ENCODE data around the gene RAB5IF.
"Not testable (repeated sequence)": the region's sequence is repeated elsewhere in the genome, so short reads cannot be mapped to it uniquely, and the experiment has no call there.

The RAB5IF gene

DNA sequence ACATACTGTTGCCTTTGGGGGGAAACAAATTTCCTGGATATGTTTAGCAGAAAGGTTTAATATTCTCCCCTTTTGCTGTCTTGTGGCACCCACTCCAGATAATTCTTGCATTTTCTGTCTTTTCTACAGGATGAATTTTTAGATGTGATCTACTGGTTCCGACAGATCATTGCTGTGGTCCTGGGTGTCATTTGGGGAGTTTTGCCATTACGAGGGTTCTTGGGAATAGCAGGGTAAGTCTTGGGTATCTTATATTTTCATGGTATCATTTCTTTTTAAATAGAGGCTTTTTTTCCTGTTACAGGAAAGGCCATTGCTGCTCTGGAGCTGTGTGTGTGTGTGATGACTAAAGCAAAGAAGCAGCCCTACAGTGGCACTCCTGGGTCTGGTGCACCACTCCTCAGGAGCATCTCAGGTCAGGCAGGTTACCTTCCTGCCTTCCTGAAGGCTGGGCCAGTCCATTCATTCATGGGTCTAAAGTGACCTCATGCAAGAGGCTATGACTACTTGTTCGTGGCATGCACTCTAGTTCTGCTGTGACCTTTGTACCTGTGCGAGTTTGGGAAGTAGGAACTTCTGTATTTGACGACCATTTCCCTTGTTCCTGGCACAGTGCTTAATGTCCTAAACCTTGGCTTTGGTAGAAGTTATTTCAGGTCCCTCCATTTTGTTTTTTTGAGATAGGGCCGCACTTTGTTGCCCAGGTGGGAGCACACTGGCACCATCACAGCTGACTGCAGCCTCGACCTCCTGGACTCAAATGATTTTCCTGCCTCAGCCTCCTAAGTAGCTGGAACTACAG lies 2.2 kb downstream of the RAB5IF start:
- no peak overlapping the region for H3K27ac ChIP-seq (ENCODE audit: low read depth, low read length, severe bottlenecking)
- H3K9me3 ChIP-seq (ENCODE audit: control insufficient read depth, low read length) = no peaks in the 10 kb centered on the region
- peaks cover 8% of the 10 kb centered on the region for H3K4me1 ChIP-seq (ENCODE audit: control insufficient read depth, insufficient read depth, low read length, poor library complexity, severe bottlenecking)
- no peak overlapping the region for H3K4me3 ChIP-seq (ENCODE audit: extremely low read depth, insufficient read depth, low read length, poor library complexity, severe bottlenecking)
- 95 to 100% methylated on average over 5 to 6 of the region's 7 CpGs for WGBS, 2 experiments (ENCODE audit: insufficient coverage in 2 of 2)
- H3K36me3 ChIP-seq (ENCODE audit: control insufficient read depth, insufficient read depth, low read length) = peaks cover 53% of the 10 kb centered on the region

GRCh38 chr20:36608388-36608728 lies 2.8 kb downstream of the RAB5IF start:
- 94 to 95% methylated on average over 5 to 6 of the region's 6 CpGs for WGBS, 2 experiments (ENCODE audit: insufficient coverage in 2 of 2)
- not testable (repeated sequence) for H3K27ac ChIP-seq (ENCODE audit: low read depth, low read length, severe bottlenecking); H3K9me3 ChIP-seq (ENCODE audit: control insufficient read depth, low read length); H3K4me1 ChIP-seq (ENCODE audit: control insufficient read depth, insufficient read depth, low read length, poor library complexity, severe bottlenecking); H3K4me3 ChIP-seq (ENCODE audit: extremely low read depth, insufficient read depth, low read length, poor library complexity, severe bottlenecking)
- H3K36me3 ChIP-seq (ENCODE audit: control insufficient read depth, insufficient read depth, low read length) = peaks cover 56% of the 10 kb centered on the region

DNA sequence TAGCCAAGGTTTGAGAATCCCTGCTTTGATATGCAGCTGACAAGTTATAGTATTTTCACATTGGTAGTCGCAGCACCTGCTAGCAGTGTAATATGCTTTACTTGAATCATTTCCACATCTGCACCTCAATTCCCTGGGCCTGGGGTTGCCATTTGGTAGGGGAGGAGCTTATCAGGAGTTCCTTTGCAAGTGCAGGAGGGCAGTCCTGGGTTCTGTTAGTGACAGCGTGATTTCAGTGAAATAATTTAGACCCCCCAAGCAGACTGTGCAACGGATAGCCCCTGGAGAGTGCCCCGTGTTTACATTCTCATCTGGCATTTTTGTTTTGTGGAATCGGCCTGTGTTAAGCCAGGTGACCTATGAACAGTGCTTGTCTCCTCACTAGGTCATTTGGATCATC lies 6.0 kb downstream of the RAB5IF start:
- peaks cover 5% of the 10 kb centered on the region for H3K4me1 ChIP-seq (ENCODE audit: control insufficient read depth, insufficient read depth, low read length, poor library complexity, severe bottlenecking)
- H3K9me3 ChIP-seq (ENCODE audit: control insufficient read depth, low read length) = no peaks in the 10 kb centered on the region
- H3K36me3 ChIP-seq (ENCODE audit: control insufficient read depth, insufficient read depth, low read length) = peaks cover 75% of the 10 kb centered on the region
- WGBS, 2 experiments (ENCODE audit: insufficient coverage in 2 of 2) = 98 to 100% methylated on average over 4 of the region's 5 CpGs
- no peak overlapping the region for H3K4me3 ChIP-seq (ENCODE audit: extremely low read depth, insufficient read depth, low read length, poor library complexity, severe bottlenecking)
- H3K27ac ChIP-seq (ENCODE audit: low read depth, low read length, severe bottlenecking) = no peak overlapping the region

- Histone ChIP-seq H3K4me1 (ENCODE audit: control insufficient read depth, insufficient read depth, low read length, poor library complexity, severe bottlenecking) (no peaks in the 10 kb centered on the region), H3K36me3 (ENCODE audit: control insufficient read depth, insufficient read depth, low read length) (peaks cover 59% of the 10 kb centered on the region), H3K27ac (ENCODE audit: low read depth, low read length, severe bottlenecking) (no peak overlapping the region), H3K9me3 (ENCODE audit: control insufficient read depth, low read length) (no peaks in the 10 kb centered on the region), H3K4me3 (ENCODE audit: extremely low read depth, insufficient read depth, low read length, poor library complexity, severe bottlenecking) (no peak overlapping the region)
- 94 to 100% methylated on average over 3 of the region's 3 CpGs for WGBS, 2 experiments (ENCODE audit: insufficient coverage in 2 of 2)
Observed at GRCh38 chr20:36613974-36614373, 8.4 kb downstream of the RAB5IF start.

GRCh38 chr20:36614781-36615557 lies 9.4 kb downstream of the RAB5IF start:
- Histone ChIP-seq H3K9me3 (ENCODE audit: control insufficient read depth, low read length) (no peaks in the 10 kb centered on the region), H3K4me3 (ENCODE audit: extremely low read depth, insufficient read depth, low read length, poor library complexity, severe bottlenecking) (no peak overlapping the region), H3K4me1 (ENCODE audit: control insufficient read depth, insufficient read depth, low read length, poor library complexity, severe bottlenecking) (no peaks in the 10 kb centered on the region), H3K27ac (ENCODE audit: low read depth, low read length, severe bottlenecking) (no peak overlapping the region), H3K36me3 (ENCODE audit: control insufficient read depth, insufficient read depth, low read length) (peaks cover 50% of the 10 kb centered on the region)
- WGBS, 2 experiments (ENCODE audit: insufficient coverage in 2 of 2) = 96 to 98% methylated on average over 10 to 13 of the region's 14 CpGs

DNA sequence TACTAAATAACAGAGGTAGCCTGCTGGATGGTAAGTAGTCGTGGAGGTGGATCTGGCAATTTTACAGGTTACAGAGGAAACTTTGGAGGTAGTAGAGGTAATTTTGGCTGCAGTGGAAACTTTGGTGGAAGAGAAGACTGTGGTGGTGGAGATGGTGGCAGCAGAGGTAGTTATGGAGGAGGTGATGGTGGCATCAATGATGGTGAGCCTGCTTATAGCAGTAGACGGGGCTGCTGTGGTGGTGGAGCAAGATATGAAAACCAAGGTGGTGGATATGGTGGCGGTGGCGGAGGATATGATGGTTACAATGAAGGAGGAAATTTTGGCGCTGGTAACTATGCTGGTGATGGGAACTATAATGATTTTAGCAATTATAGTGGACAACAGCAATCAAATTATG lies 15.3 kb downstream of the RAB5IF start:
- Histone ChIP-seq H3K27ac (ENCODE audit: low read depth, low read length, severe bottlenecking) (no peak overlapping the region), H3K36me3 (ENCODE audit: control insufficient read depth, insufficient read depth, low read length) (no peaks in the 10 kb centered on the region), H3K4me1 (ENCODE audit: control insufficient read depth, insufficient read depth, low read length, poor library complexity, severe bottlenecking) (no peaks in the 10 kb centered on the region), H3K9me3 (ENCODE audit: control insufficient read depth, low read length) (no peaks in the 10 kb centered on the region), H3K4me3 (ENCODE audit: extremely low read depth, insufficient read depth, low read length, poor library complexity, severe bottlenecking) (no peak overlapping the region)
- 93 to 99% methylated on average over 5 of the region's 5 CpGs for WGBS, 2 experiments (ENCODE audit: insufficient coverage in 2 of 2)

- Histone ChIP-seq H3K36me3 (ENCODE audit: control insufficient read depth, insufficient read depth, low read length) (no peaks in the 10 kb centered on the region), H3K9me3 (ENCODE audit: control insufficient read depth, low read length) (no peaks in the 10 kb centered on the region), H3K4me3 (ENCODE audit: extremely low read depth, insufficient read depth, low read length, poor library complexity, severe bottlenecking) (no peak overlapping the region), H3K4me1 (ENCODE audit: control insufficient read depth, insufficient read depth, low read length, poor library complexity, severe bottlenecking) (no peaks in the 10 kb centered on the region), H3K27ac (ENCODE audit: low read depth, low read length, severe bottlenecking) (no peak overlapping the region)
- 71 to 80% methylated on average over 1 of the region's 2 CpGs for WGBS, 2 experiments (ENCODE audit: insufficient coverage in 2 of 2)
Observed at GRCh38 chr20:36623444-36623843, 17.9 kb downstream of the RAB5IF start.

DNA sequence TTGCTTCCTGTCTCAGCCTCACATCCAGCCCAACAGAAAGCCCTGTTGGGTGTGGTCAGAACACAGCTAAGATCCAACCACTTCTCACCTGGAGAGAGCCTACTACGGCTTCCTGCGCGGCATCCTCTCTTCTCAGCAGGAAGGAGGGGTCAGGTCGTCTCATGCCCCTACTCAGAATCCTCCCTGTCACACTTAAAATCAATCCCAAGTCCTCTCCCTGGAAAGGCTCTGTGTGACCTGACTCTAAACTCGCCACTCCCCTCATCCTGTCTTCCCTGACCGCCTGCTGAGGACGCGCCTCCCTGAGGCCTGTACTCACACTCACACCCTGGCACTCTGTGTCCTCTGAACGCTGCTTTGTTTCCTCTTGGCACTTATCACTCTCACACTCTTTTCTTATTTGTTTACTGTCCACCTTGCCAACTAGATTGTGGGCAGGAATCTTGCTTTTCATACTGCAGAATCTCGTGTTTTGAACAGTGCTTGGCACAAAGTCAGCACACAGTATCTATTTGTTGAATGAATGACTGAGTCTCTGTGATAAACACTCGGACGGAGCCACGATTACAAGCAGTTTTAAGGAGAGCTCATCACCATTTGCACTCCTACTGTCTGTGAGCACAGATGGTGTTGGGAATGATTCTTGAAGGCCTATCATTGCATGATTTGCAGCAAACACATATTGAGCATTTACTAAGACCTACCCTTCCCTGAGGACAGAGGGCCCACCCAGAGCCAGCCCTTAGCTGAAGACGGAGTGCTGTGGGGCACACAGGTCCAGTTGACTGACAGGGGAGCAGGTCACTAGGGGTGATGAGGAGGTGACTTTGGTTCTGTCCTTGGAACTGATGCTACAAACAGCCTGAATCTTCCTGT lies 18.7 kb downstream of the RAB5IF start:
- Histone ChIP-seq H3K9me3 (ENCODE audit: control insufficient read depth, low read length) (no peaks in the 10 kb centered on the region), H3K27ac (ENCODE audit: low read depth, low read length, severe bottlenecking) (no peak overlapping the region), H3K4me1 (ENCODE audit: control insufficient read depth, insufficient read depth, low read length, poor library complexity, severe bottlenecking) (no peaks in the 10 kb centered on the region), H3K36me3 (ENCODE audit: control insufficient read depth, insufficient read depth, low read length) (no peaks in the 10 kb centered on the region), H3K4me3 (ENCODE audit: extremely low read depth, insufficient read depth, low read length, poor library complexity, severe bottlenecking) (no peak overlapping the region)
- 69 to 72% methylated on average over 14 of the region's 14 CpGs for WGBS, 2 experiments (ENCODE audit: insufficient coverage in 2 of 2)

- WGBS, 2 experiments (ENCODE audit: insufficient coverage in 2 of 2) = 91 to 100% methylated on average over 1 of the region's 2 CpGs
- Histone ChIP-seq H3K4me3 (ENCODE audit: extremely low read depth, insufficient read depth, low read length, poor library complexity, severe bottlenecking) (no peak overlapping the region), H3K36me3 (ENCODE audit: control insufficient read depth, insufficient read depth, low read length) (no peaks in the 10 kb centered on the region), H3K9me3 (ENCODE audit: control insufficient read depth, low read length) (no peaks in the 10 kb centered on the region), H3K4me1 (ENCODE audit: control insufficient read depth, insufficient read depth, low read length, poor library complexity, severe bottlenecking) (no peaks in the 10 kb centered on the region), H3K27ac (ENCODE audit: low read depth, low read length, severe bottlenecking) (no peak overlapping the region)
Observed at GRCh38 chr20:36624944-36625324, 19.4 kb downstream of the RAB5IF start.

- 89 to 94% methylated on average over 7 of the region's 7 CpGs for WGBS, 2 experiments (ENCODE audit: insufficient coverage in 2 of 2)
- Histone ChIP-seq H3K4me1 (ENCODE audit: control insufficient read depth, insufficient read depth, low read length, poor library complexity, severe bottlenecking) (no peaks in the 10 kb centered on the region), H3K27ac (ENCODE audit: low read depth, low read length, severe bottlenecking) (no peak overlapping the region)
Observed at GRCh38 chr20:36628076-36628475, 22.5 kb downstream of the RAB5IF start.

More at GRCh38 chr20:36628076-36628475, 22.5 kb downstream of the RAB5IF start:
- no peaks in the 10 kb centered on the region for H3K36me3 ChIP-seq (ENCODE audit: control insufficient read depth, insufficient read depth, low read length)
- H3K4me3 ChIP-seq (ENCODE audit: extremely low read depth, insufficient read depth, low read length, poor library complexity, severe bottlenecking) = no peak overlapping the region
- no peaks in the 10 kb centered on the region for H3K9me3 ChIP-seq (ENCODE audit: control insufficient read depth, low read length)
